HUES64 (cell line): ENCODE results near the gene ADRM1.

Experiments
- H3K27ac ChIP-seq: 2 replicates; pipeline ENCODE4 v1.7.0; 2013; ENCODE audit warnings: low read depth, low read length, inconsistent platforms
- H3K27me3 ChIP-seq: 2 replicates; pipeline ENCODE4 v1.6.1; 2013; ENCODE audit warnings: mild to moderate bottlenecking, low read length; ENCODE audit not compliant: insufficient read depth
- H3K36me3 ChIP-seq: 2 replicates; pipeline ENCODE4 v1.6.1; 2013; ENCODE audit warnings: mild to moderate bottlenecking, low read length; ENCODE audit not compliant: insufficient read depth
- H3K4me1 ChIP-seq: 2 replicates; pipeline ENCODE4 v1.6.1; 2013; ENCODE audit warnings: mild to moderate bottlenecking, low read length, moderate library complexity; ENCODE audit not compliant: insufficient read depth
- H3K4me3 ChIP-seq: 2 replicates; pipeline ENCODE4 v1.5.1; 2013; ENCODE audit warnings: mild to moderate bottlenecking, low read length, moderate library complexity
- H3K9ac ChIP-seq: 2 replicates; pipeline ENCODE4 v1.6.1; 2013; ENCODE audit warnings: mild to moderate bottlenecking, low read depth, low read length
- H3K9me3 ChIP-seq: 2 replicates; pipeline ENCODE4 v1.6.1; 2013; ENCODE audit warnings: low read depth, low read length; ENCODE audit not compliant: insufficient read depth
- WGBS: fragments of 150-250, 120-280 bp; methylation state at CpG from one replicate; pipeline ENCODE4 v1.1.7; 2013; ENCODE audit warnings: missing lambda C conversion rate; 5-methylcytosine and 5-hydroxymethylcytosine counted together

The ADRM1 gene

GRCh38 chr20:62266851-62267250 lies 35.9 kb upstream of the ADRM1 start:
- Histone ChIP-seq H3K27ac (no peak overlapping the region), H3K27me3 (no peaks in the 10 kb centered on the region), H3K36me3 (peaks cover 47% of the 10 kb centered on the region), H3K4me1 (no peaks in the 10 kb centered on the region), H3K9ac (no peak overlapping the region), H3K9me3 (peaks cover 14% of the 10 kb centered on the region; the same call in 1 of the 2 replicates), H3K4me3 (no peak overlapping the region)
- WGBS, result 97% methylated on average over 13 of the region's 13 CpGs

- Histone ChIP-seq H3K27ac (no peak overlapping the region), H3K36me3 (peaks cover 47% of the 10 kb centered on the region), H3K4me1 (no peaks in the 10 kb centered on the region), H3K27me3 (no peaks in the 10 kb centered on the region), H3K9me3 (peaks cover 14% of the 10 kb centered on the region; the same call in 1 of the 2 replicates), H3K9ac (no peak overlapping the region), H3K4me3 (no peak overlapping the region)
- 88% methylated on average over 10 of the region's 10 CpGs for WGBS
These were observed 35.3 kb upstream of the ADRM1 start for GRCh38 chr20:62267543-62267942.

- 83% methylated on average over 7 of the region's 7 CpGs for WGBS
- Histone ChIP-seq H3K36me3 (peaks cover 47% of the 10 kb centered on the region), H3K27ac (no peak overlapping the region), H3K9ac (no peak overlapping the region), H3K9me3 (peaks cover 14% of the 10 kb centered on the region; the same call in 1 of the 2 replicates), H3K4me1 (no peaks in the 10 kb centered on the region), H3K4me3 (no peak overlapping the region), H3K27me3 (no peaks in the 10 kb centered on the region)
These were observed 34.4 kb upstream of the ADRM1 start for GRCh38 chr20:62268228-62268900.

GRCh38 chr20:62269378-62269777 lies 33.4 kb upstream of the ADRM1 start:
- Histone ChIP-seq H3K9ac (no peak overlapping the region), H3K4me1 (no peaks in the 10 kb centered on the region), H3K27me3 (no peaks in the 10 kb centered on the region), H3K4me3 (no peak overlapping the region), H3K9me3 (peaks cover 14% of the 10 kb centered on the region; the same call in 1 of the 2 replicates), H3K27ac (no peak overlapping the region), H3K36me3 (peaks cover 46% of the 10 kb centered on the region)
- WGBS, result 91% methylated on average over 14 of the region's 14 CpGs

GRCh38 chr20:62269871-62270270 lies 32.9 kb upstream of the ADRM1 start:
- no peaks in the 10 kb centered on the region for H3K27me3 ChIP-seq
- H3K36me3 ChIP-seq, result peaks cover 41% of the 10 kb centered on the region
- 94% methylated on average over 17 of the region's 17 CpGs for WGBS
- H3K4me1 ChIP-seq, result no peaks in the 10 kb centered on the region
- H3K4me3 ChIP-seq, result no peak overlapping the region
- H3K27ac ChIP-seq, result no peak overlapping the region
- H3K9ac ChIP-seq, result no peak overlapping the region
- H3K9me3 ChIP-seq, result peaks cover 10% of the 10 kb centered on the region; the same call in 1 of the 2 replicates

GRCh38 chr20:62272200-62272599 lies 30.6 kb upstream of the ADRM1 start:
- H3K36me3 ChIP-seq, result peaks cover 29% of the 10 kb centered on the region
- H3K4me3 ChIP-seq, result no peak overlapping the region
- no peaks in the 10 kb centered on the region for H3K27me3 ChIP-seq
- 93% methylated on average over 10 of the region's 10 CpGs for WGBS
- no peak overlapping the region for H3K9ac ChIP-seq
- H3K27ac ChIP-seq, result no peak overlapping the region
- no peaks in the 10 kb centered on the region for H3K4me1 ChIP-seq
- no peaks in the 10 kb centered on the region for H3K9me3 ChIP-seq

- no peak overlapping the region for H3K9ac ChIP-seq
- 96% methylated on average over 18 of the region's 18 CpGs for WGBS
These were observed 29.4 kb upstream of the ADRM1 start for GRCh38 chr20:62273416-62273815.

GRCh38 chr20:62274332-62274950 lies 28.4 kb upstream of the ADRM1 start:
- Histone ChIP-seq H3K9ac (no peak overlapping the region), H3K36me3 (peaks cover 37% of the 10 kb centered on the region), H3K27ac (no peak overlapping the region), H3K4me1 (no peaks in the 10 kb centered on the region), H3K27me3 (no peaks in the 10 kb centered on the region), H3K4me3 (no peak overlapping the region), H3K9me3 (no peaks in the 10 kb centered on the region)
- 92% methylated on average over 13 of the region's 13 CpGs for WGBS

More at GRCh38 chr20:62273416-62273815, 29.4 kb upstream of the ADRM1 start:
- Histone ChIP-seq H3K4me1 (no peaks in the 10 kb centered on the region), H3K27ac (no peak overlapping the region), H3K4me3 (no peak overlapping the region), H3K9me3 (no peaks in the 10 kb centered on the region), H3K36me3 (peaks cover 29% of the 10 kb centered on the region), H3K27me3 (no peaks in the 10 kb centered on the region)

- no peak overlapping the region for H3K4me3 ChIP-seq
- no peaks in the 10 kb centered on the region for H3K9me3 ChIP-seq
- H3K4me1 ChIP-seq, result no peaks in the 10 kb centered on the region
- H3K9ac ChIP-seq, result no peak overlapping the region
- H3K27me3 ChIP-seq, result no peaks in the 10 kb centered on the region
- 95% methylated on average over 10 of the region's 10 CpGs for WGBS
- no peak overlapping the region for H3K27ac ChIP-seq
- H3K36me3 ChIP-seq, result peaks cover 45% of the 10 kb centered on the region
These were observed 27.6 kb upstream of the ADRM1 start for GRCh38 chr20:62275219-62275618.

GRCh38 chr20:62276439-62276838 lies 26.4 kb upstream of the ADRM1 start:
- Histone ChIP-seq H3K36me3 (peaks cover 57% of the 10 kb centered on the region), H3K4me1 (no peaks in the 10 kb centered on the region), H3K27ac (no peak overlapping the region), H3K27me3 (no peaks in the 10 kb centered on the region), H3K4me3 (no peak overlapping the region), H3K9ac (no peak overlapping the region), H3K9me3 (no peaks in the 10 kb centered on the region)
- 89% methylated on average over 6 of the region's 6 CpGs for WGBS

GRCh38 chr20:62277253-62277652 lies 25.5 kb upstream of the ADRM1 start:
- no peaks in the 10 kb centered on the region for H3K4me1 ChIP-seq
- H3K27me3 ChIP-seq, result no peaks in the 10 kb centered on the region
- H3K9ac ChIP-seq, result no peak overlapping the region
- H3K36me3 ChIP-seq, result peaks cover 61% of the 10 kb centered on the region
- H3K9me3 ChIP-seq, result no peaks in the 10 kb centered on the region
- 87% methylated on average over 13 of the region's 13 CpGs for WGBS
- no peak overlapping the region for H3K4me3 ChIP-seq
- H3K27ac ChIP-seq, result no peak overlapping the region
